ENCODE measurements around the gene RGS3.
"Not testable (repeated sequence)": the region's sequence is repeated elsewhere in the genome, so short reads cannot be mapped to it uniquely, and the experiment has no call there.

Gene RGS3

DNA sequence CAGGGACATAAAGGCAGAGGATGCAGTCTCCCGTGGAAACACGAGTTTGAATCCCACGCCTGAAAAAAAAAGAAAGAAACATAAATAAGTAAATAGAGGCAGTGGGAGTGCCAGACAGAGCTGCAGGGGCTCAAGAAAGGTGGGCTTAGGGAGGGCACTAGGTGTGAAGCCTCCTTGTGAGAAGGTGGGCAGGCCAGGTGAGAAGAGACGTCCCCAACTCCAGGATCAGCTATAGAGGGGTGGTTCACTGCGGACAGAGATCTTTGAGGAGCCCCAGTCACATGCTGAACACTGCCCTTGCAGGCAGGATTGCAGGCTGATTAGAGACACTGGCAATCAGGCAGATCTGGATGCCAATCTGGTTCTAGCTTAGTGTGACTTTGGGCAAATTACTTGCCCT lies 172.1 kb downstream of the RGS3 start:
- no peak for DNase-seq (ENCODE audit: low spot score)

DNA sequence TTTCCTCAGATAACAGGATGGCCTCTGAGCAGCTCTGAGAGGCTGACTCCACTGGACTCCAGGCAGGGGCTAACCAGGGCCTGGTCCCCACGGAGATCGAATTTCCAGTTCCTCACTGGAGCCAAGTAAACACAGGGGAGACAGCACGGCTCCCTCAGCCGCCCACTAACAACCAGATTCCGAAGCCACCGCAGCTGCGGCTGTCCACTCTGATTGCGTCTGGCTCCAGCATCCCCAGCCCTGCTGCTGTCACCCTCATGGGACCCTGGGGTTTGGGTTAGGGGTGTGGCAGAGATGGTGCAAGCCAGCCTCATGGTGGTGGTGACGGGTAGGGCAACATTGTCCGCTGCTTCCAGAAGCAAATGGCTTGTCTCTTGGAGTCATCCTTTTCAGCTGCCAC lies 172.6 kb downstream of the RGS3 start:
- no peak for DNase-seq (ENCODE audit: low spot score)

DNA sequence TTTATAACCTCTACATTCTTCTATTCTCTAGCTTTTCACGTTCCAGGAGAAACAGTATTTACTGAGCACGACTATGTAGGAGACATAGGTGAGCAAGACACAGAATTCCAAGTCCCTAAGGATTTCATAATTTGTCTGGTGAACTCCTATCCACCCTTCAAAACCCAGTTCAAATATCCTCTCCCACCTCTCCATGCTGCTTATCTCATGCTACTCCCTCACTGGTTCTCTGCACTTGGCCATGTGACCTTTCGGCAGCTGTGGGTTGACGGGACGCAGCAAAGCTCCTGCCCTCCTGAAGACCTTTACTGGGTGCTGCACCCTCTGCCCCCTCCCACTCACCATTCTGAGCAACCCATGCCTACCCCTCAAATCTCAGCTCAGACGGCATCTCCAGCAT lies 173.2 kb downstream of the RGS3 start:
- no peak for DNase-seq (ENCODE audit: low spot score)

DNA sequence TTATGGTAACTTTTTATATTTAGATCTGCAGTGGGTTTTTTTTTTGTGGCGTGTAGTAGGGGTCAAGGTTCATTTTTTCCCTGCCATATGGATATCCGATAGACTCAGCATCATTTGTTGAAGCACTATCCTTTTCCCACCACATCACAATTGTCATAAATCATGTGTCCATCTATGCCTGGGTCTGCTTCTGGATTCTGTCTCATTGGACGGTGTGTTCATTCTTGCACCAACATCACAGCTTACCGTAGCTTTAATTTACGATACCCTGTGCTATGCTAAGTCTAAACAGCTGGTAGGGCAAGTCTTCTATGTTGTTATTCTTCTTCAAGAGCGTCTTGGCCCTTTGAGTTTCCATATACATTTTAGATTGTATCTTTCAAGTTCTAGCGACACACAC lies 175.0 kb downstream of the RGS3 start:
- no peak for DNase-seq (ENCODE audit: low spot score)

DNA sequence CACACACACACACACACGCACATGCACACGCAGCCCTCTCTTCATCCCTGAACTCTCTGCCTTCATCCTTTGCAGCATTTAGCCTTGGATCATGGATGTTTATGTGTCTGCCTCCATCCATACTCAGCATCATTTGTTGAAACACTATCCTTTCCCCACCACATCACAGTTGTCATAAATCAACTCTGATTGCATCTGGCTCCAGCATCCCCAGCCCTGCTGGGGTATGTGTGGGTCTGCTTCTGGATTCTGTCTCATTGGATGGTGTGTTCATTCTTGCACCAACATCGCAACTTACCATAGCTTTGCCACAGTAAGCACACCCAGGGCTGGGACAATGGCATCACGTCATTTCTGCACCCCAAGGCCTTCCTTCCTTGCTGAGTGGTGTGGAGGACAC lies 175.4 kb downstream of the RGS3 start:
- no peak for DNase-seq (ENCODE audit: low spot score)

DNA sequence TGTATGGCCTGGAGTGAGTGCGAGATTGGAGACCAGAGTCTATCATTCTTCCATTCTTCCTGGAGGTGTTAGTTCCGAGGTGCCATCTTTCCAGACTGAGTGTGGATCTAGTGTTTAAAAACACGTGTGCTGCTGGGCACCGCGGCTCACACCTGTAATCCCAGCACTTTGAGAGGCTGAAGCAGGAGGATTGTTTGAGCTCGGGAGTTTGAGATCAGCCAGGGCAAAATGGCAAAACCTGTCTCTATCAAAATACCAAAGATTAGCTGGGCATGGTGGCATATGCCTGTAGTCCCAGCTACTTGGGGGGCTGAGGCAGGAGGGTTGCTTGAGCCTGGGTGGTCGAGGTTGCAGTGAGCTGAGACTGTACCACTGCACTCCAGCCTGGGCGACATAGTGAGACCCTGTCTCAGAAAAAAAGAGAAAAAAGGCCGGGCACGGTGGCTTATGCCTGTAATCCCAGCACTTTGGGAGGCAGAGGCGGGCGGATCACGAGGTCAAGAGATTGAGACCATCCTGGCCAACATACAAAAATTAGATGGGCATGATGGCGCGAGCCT lies 176.0 kb downstream of the RGS3 start:
- not testable (repeated sequence) for DNase-seq (ENCODE audit: low spot score)

DNA sequence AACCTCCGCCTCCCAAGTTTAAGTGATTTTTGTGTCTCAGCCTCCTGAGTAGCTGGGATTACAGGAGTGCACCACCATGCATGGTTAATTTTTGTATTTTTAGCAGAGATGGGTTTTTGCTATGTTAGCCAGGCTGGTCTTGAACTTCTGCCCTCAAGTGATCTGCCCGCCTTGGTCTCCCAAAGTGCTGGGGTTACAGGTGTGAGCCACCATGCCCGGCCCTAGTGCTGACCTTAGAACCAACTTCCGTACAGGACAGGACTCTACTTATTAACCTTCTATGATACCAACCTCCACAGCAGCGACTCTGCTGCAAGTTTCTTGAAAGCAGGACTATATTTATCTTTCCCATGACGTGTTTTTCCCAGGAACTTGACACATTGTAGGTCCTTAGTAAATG lies 176.9 kb downstream of the RGS3 start:
- DNase-seq (ENCODE audit: low spot score) = no peak

DNA sequence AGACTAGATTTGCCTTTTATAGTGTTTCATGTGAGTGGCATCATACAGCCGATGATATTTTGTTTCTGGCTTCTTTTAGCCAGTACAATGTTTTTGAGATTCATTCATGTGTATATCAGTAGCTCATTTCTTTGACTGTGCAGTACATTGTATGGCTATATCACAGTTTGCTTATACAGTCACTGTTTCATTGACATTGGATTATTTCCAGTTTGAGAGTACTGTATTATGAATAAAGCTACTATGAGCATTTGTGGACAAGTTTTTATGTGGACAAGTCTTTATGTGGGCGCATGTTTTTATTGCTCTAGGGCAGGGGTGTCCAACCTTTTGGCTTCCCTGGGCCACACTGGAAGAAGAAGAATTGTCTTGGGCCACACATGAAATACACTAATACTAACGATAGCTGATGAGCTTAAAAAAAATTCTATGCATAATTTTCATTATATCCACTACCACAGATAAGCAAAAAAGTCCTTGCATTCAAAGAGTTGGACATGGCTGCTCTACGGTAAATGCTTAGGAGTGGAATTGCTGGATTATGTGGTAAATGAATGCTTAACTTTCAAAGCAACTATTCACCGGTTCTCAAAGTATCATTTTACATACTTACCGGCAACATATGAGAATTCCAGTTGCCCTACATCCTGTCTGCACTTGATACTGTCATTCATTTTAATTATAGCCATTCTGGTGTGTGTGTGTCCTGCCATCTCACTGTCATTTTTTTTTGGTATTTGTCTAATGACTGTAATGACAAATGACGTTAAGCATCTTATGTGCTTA lies 177.8 kb downstream of the RGS3 start:
- DNase-seq (ENCODE audit: low spot score) = no peak

DNA sequence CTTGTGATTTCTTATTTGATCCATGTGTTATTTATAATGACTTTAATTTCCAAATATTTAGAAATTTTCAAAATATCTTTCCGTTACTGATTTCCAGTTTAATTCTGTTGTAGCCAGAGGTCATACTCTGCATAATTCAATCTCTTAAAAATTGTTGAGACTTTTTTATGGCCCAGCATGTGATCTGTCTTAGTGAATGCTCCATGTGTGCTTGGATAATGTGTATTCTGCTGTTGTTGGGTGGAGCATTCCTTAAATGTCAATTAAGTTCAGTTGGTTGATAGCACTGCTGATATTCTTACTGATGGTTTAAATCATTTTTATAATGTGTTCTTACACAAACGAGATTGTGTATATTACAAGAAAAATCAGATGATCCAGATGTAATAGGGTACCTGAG lies 180.8 kb downstream of the RGS3 start:
- DNase-seq (ENCODE audit: low spot score) = no peak

DNA sequence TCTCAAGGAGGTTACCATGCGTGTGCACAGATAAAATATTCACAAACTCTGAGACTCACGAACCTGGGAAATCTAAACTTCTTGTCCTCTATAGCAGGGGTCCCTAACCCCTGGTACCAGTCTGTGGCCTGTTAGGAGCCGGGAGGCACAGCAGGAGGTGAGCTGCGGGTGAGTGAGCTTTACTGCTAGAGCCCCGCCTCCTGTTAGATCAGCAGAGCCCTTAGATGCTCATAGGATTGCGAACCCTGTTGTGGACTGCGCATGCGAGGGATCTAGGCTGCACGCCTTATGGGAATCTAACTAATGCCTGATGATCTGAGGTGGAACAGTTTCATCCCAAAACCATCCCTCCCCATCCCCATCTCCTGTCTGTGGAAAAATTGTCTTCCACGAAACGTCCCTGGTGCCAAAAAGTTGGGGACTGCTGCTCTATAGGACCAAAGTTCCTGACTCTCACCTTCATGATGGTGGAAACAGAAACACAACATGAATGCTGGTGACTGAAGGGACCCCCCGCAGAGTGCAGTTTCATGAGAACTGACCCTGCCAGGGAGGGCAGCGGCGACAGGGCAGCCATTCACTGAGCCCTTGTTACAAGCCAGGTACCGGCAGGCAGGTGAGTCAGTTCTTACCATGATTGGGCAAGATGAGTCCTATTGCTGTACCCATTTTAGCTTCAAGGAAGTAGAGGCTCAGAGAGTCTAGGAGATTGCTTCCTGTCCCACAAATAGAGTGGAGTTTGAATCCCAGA lies 181.9 kb downstream of the RGS3 start:
- DNase-seq (ENCODE audit: low spot score) = no peak

DNA sequence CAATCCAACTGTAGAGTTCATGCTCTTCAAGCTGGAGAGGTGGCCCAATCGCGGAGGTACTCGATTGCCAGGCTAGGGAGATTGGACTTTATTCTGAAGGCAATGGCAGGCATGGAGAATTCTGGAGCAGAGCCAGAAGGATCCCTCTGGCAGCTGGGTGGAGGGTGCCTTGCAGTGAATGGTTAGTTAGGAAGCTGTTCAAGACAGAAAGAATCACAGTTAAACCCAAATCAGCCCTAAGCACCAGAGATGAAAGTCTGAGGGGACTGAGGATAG lies 182.4 kb downstream of the RGS3 start:
- DNase-seq (ENCODE audit: low spot score) = no peak

DNA sequence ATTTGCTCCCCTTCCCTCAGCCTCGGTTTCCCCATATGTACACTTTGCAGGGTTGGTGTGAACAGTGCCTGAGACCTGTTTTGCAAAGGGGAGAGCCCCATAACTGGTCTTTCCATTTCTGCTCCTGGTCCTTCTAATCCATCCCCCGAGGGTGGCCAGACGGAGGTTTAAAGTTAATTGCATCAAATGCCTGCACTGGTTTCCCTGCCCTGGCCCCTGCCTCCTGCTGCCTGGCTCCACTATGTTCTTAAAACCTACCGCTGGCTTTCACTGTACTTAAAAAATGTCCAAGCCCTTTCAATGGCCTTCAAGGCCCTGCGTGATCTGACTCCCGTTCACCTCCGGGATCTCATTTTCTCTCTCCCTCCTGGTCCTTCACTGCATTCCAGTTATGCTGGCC lies 183.0 kb downstream of the RGS3 start:
- DNase-seq (ENCODE audit: low spot score) = no peak
